IMR-90 (cell line): ENCODE data around the gene MCUR1. TPM values are rescaled to one million over a fixed set of nuclear protein-coding genes. Genes with fewer than 3 reads are reported as not detected.

Experiments
- ATAC-seq: fragments of 200-7000 bp; cut with Tn5 transposase; 2 replicates; pipeline ENCODE4 v1.9.1; 2020; ENCODE audit warnings: low read depth, mild to moderate bottlenecking, moderate library complexity
- BruUV-seq: library from RNA; stranded (reverse); fragments of 400-500 nt; replicated peaks from 2 replicates; lab custom pipeline; 2021; lab: Mats Ljungman, UMichigan
- CTCF ChIA-PET: fragments of 300-600 bp; formaldehyde crosslinking; extraction: SDS; loops from one replicate; lab custom pipeline; 2021; ENCODE audit warnings: antibody characterized with exemption; lab: Yijun Ruan, JAX
- POLR2A ChIA-PET: fragments of 300-600 bp; sonication (Branson Sonifier 250); formaldehyde crosslinking; loops from one replicate; lab custom pipeline; 2022; ENCODE audit warnings: antibody characterized with exemption; ENCODE audit not compliant: unreplicated experiment; lab: Charles Lee
- DNase-seq: peaks from one replicate; pipeline ENCODE4 v3.0.0; 2013
- H2AFZ ChIP-seq: replicated peaks from 2 replicates; pipeline ENCODE3; 2013; ENCODE audit warnings: low read length, mild to moderate bottlenecking; ENCODE audit not compliant: poor library complexity
- H2AK5ac ChIP-seq: 2 replicates; pipeline ENCODE4 v1.6.1; 2013; ENCODE audit warnings: low read depth, low read length, inconsistent platforms
- H2AK9ac ChIP-seq: replicated peaks from 2 replicates; pipeline ENCODE3; 2013; ENCODE audit warnings: mild to moderate bottlenecking, low read depth, low read length, moderate library complexity; ENCODE audit not compliant: poor library complexity
- H2BK120ac ChIP-seq: 2 replicates; pipeline ENCODE4 v1.6.1; 2013; ENCODE audit warnings: low read depth, low read length, inconsistent platforms
- H2BK15ac ChIP-seq: 3 replicates; pipeline ENCODE4 v1.6.1; 2013; ENCODE audit warnings: low read depth, low read length, inconsistent platforms
- H2BK20ac ChIP-seq: 2 replicates; pipeline ENCODE4 v1.6.1; 2013; ENCODE audit warnings: low read depth, mild to moderate bottlenecking, inconsistent platforms, low read length, moderate library complexity
- H2BK5ac ChIP-seq: 2 replicates; pipeline ENCODE4 v1.6.1; 2013; ENCODE audit warnings: mild to moderate bottlenecking, low read depth, low read length, inconsistent platforms; ENCODE audit not compliant: poor library complexity, severe bottlenecking
- H3K14ac ChIP-seq: replicated peaks from 2 replicates; pipeline ENCODE4 v1.6.1; 2013; ENCODE audit warnings: low read depth, low read length, inconsistent platforms
- H3K18ac ChIP-seq: 2 replicates; pipeline ENCODE4 v1.6.1; 2013; ENCODE audit warnings: low read depth, low read length, control low read depth
- H3K23ac ChIP-seq: 2 replicates; pipeline ENCODE4 v1.6.1; 2013; ENCODE audit warnings: low read depth, low read length, inconsistent platforms
- H3K27ac ChIP-seq: 2 replicates; pipeline ENCODE4 v1.5.1; 2013; ENCODE audit warnings: mild to moderate bottlenecking, control low read depth, low read length; ENCODE audit not compliant: insufficient read depth
- H3K27me3 ChIP-seq: 2 replicates; pipeline ENCODE4 v1.6.1; 2013; ENCODE audit warnings: low read length; ENCODE audit not compliant: control insufficient read depth, insufficient read depth
- H3K36me3 ChIP-seq: 2 replicates; pipeline ENCODE4 v1.6.1; 2013; ENCODE audit warnings: low read length, mixed read lengths; ENCODE audit not compliant: control insufficient read depth, insufficient read depth
- H3K4ac ChIP-seq: 2 replicates; pipeline ENCODE4 v1.6.1; 2013; ENCODE audit warnings: low read depth, low read length, inconsistent platforms
- H3K4me1 ChIP-seq: 2 replicates; pipeline ENCODE4 v1.6.1; 2013; ENCODE audit warnings: low read length, mixed read lengths; ENCODE audit not compliant: control insufficient read depth, insufficient read depth
- H3K4me2 ChIP-seq: 2 replicates; pipeline ENCODE4 v1.6.1; 2013; ENCODE audit warnings: low read depth, mild to moderate bottlenecking, control low read depth, low read length, moderate library complexity
- H3K4me3 ChIP-seq: 2 replicates; pipeline ENCODE4 v1.5.1; 2013; ENCODE audit warnings: low read depth, mild to moderate bottlenecking, control low read depth, low read length, moderate library complexity; ENCODE audit not compliant: insufficient read depth
- H3K56ac ChIP-seq: 2 replicates; pipeline ENCODE4 v1.6.1; 2013; ENCODE audit warnings: low read length, inconsistent platforms; ENCODE audit not compliant: insufficient read depth; ENCODE audit errors: extremely low read depth
- H3K79me1 ChIP-seq, 2 experiments: 2 replicates each; pipeline ENCODE4 v1.6.1; 2013; ENCODE audit warnings: low read length in 2 of 2, inconsistent platforms in 1 of 2, low read depth in 1 of 2
- H3K9ac ChIP-seq: 2 replicates; pipeline ENCODE4 v1.6.1; 2013; ENCODE audit warnings: low read depth, low read length, control low read depth
- H3K9me1 ChIP-seq: 2 replicates; pipeline ENCODE4 v1.6.1; 2013; ENCODE audit warnings: low read length, inconsistent platforms; ENCODE audit not compliant: insufficient read depth
- H3K9me3 ChIP-seq: 2 replicates; pipeline ENCODE4 v1.6.1; 2013; ENCODE audit warnings: low read length; ENCODE audit not compliant: control insufficient read depth, insufficient read depth
- H4K20me1 ChIP-seq: 2 replicates; pipeline ENCODE4 v1.6.1; 2013; ENCODE audit warnings: low read length, inconsistent platforms; ENCODE audit not compliant: insufficient read depth
- H4K5ac ChIP-seq: 2 replicates; pipeline ENCODE4 v1.6.1; 2013; ENCODE audit warnings: mild to moderate bottlenecking, low read depth, low read length, control low read depth
- H4K8ac ChIP-seq, 2 experiments: 2 replicates each; pipeline ENCODE4 v1.6.1; 2013; ENCODE audit warnings: low read depth in 2 of 2, low read length in 2 of 2, control low read depth in 1 of 2, inconsistent platforms in 1 of 2
- H4K91ac ChIP-seq: 2 replicates; pipeline ENCODE4 v1.6.1; 2013; ENCODE audit warnings: low read depth, low read length, inconsistent platforms; ENCODE audit not compliant: insufficient read depth
- BHLHE40 ChIP-seq: fragments of 150-350 bp; IDR thresholded peaks from 2 replicates; pipeline ENCODE4 v1.6.1; 2016; ENCODE audit warnings: mild to moderate bottlenecking, low read depth, low read length
- CEBPB ChIP-seq: IDR thresholded peaks from 2 replicates; pipeline ENCODE4 v1.6.1; 2012; ENCODE audit warnings: low read depth, low read length, improper control_type of control experiment
- CHD1 ChIP-seq: IDR thresholded peaks from 2 replicates; pipeline ENCODE4 v1.6.1; 2012; ENCODE audit warnings: low read depth, low read length, improper control_type of control experiment
- ELK1 ChIP-seq: fragments of 150-350 bp; IDR thresholded peaks from 2 replicates; pipeline ENCODE4 v1.6.1; 2016; ENCODE audit warnings: low read depth, mild to moderate bottlenecking, low read length, moderate library complexity, borderline replicate concordance
- FOS ChIP-seq: fragments of 150-350 bp; IDR thresholded peaks from 2 replicates; pipeline ENCODE4 v1.6.1; 2016; ENCODE audit warnings: low read depth, low read length
- MAZ ChIP-seq: IDR thresholded peaks from 2 replicates; pipeline ENCODE4 v1.6.1; 2012; ENCODE audit warnings: low read depth, mild to moderate bottlenecking, low read length, improper control_type of control experiment, moderate library complexity, borderline replicate concordance
- MXI1 ChIP-seq: IDR thresholded peaks from 2 replicates; pipeline ENCODE4 v1.6.1; 2012; ENCODE audit warnings: low read depth, mild to moderate bottlenecking, low read length, moderate library complexity, borderline replicate concordance
- NFE2L2 ChIP-seq: fragments of 150-350 bp; IDR thresholded peaks from 2 replicates; pipeline ENCODE4 v1.6.1; 2016; ENCODE audit warnings: low read depth, mild to moderate bottlenecking, low read length
- POLR2A ChIP-seq: IDR thresholded peaks from 2 replicates; pipeline ENCODE4 v1.6.1; 2012; ENCODE audit warnings: mild to moderate bottlenecking, low read depth, low read length
- RAD21 ChIP-seq: IDR thresholded peaks from 2 replicates; pipeline ENCODE4 v1.6.1; 2012; ENCODE audit warnings: low read length, improper control_type of control experiment
- RCOR1 ChIP-seq: IDR thresholded peaks from 2 replicates; pipeline ENCODE4 v1.6.1; 2012; ENCODE audit warnings: mild to moderate bottlenecking, low read length, improper control_type of control experiment; ENCODE audit not compliant: insufficient replicate concordance
- RFX5 ChIP-seq: IDR thresholded peaks from 2 replicates; pipeline ENCODE4 v1.8.0; 2012; ENCODE audit warnings: low read depth, mild to moderate bottlenecking, low read length, moderate library complexity
- WGBS, 2 experiments: methylation state at CpG; one replicate each; pipeline versions ENCODE4 v1.1.5 to v1.1.7; 2013; ENCODE audit warnings: missing lambda C conversion rate in 2 of 2; ENCODE audit not compliant: insufficient read length in 1 of 2; ENCODE audit errors: extremely low coverage in 2 of 2; 5-methylcytosine and 5-hydroxymethylcytosine counted together
- dilution Hi-C: fragments of 300-500 bp; cut with HindIII; formaldehyde crosslinking; loops from one replicate; pipeline ENCODE4 v1.14.3; 2018; ENCODE audit warnings: low sequenced_read_pairs; ENCODE audit not compliant: unreplicated experiment
- in situ Hi-C: fragments of 300-500 bp; cut with MboI; formaldehyde crosslinking; loops from 3 replicates; pipeline ENCODE4 v1.14.3; 2019; ENCODE audit warnings: low sequenced_read_pairs, inconsistent platforms, mixed read lengths
- intact Hi-C: fragments of 100-400 bp; cut with micrococcal nuclease; formaldehyde crosslinking; loops from 2 replicates; pipeline ENCODE4 v1.10.0; 2022
- polyA plus RNA-seq, 3 experiments: library from polyadenylated mRNA; depleted of rRNA; stranded (reverse); fragments of >200 nt; gene quantifications; 2 replicates each; pipeline ENCODE4 v1.2.3, GENCODE V29; 2012; ENCODE audit warnings: low replicate concordance in 1 of 3
- total RNA-seq: library from RNA; depleted of rRNA; stranded (reverse); fragments of >200 nt; gene quantifications from 2 replicates; pipeline ENCODE4 v1.2.3, GENCODE V29; 2012

MCUR1 gene
- total and polyA plus RNA-seq, 2 of the 4 experiments (the other 2 are of a cell fraction) = 4.1 to 6.5 TPM

- no peak overlapping the region for H2AK5ac ChIP-seq
- peaks cover 1% of the 10 kb centered on the region; the same call in 1 of the 2 replicates for H3K9me3 ChIP-seq
- TF ChIP-seq FOS (no peak), RAD21 (no peak), CHD1 (no peak), CEBPB (no peak), NFE2L2 (no peak), ELK1 (no peak), MAZ (no peak), MXI1 (no peak), BHLHE40 (no peak), RCOR1 (no peak), POLR2A (no peak), RFX5 (no peak)
- 93% methylated on average over 3 of the region's 34 CpGs; no CpG with 5 or more reads in 1 of the 2 experiments for WGBS, 2 experiments
- H3K4me3 ChIP-seq = no peak overlapping the region
- no peak overlapping the region for H3K9ac ChIP-seq
- in situ Hi-C loops = no loop called here
- H3K4ac ChIP-seq = no peak overlapping the region
- H3K36me3 ChIP-seq = no peaks in the 10 kb centered on the region
- dilution Hi-C loops = no loop called here
- H3K27me3 ChIP-seq = peaks cover 14% of the 10 kb centered on the region
- DNase-seq (no peak), ATAC-seq (no peak)
- no peak overlapping the region for H3K56ac ChIP-seq
- ChIA-PET CTCF (no interaction called here), POLR2A (no interaction called here)
- H3K27ac ChIP-seq = no peak overlapping the region
- H3K4me1 ChIP-seq = no peaks in the 10 kb centered on the region; the same call in 1 of the 2 replicates
- H4K20me1 ChIP-seq = no peaks in the 10 kb centered on the region
- intact Hi-C loops = no loop called here
- H3K18ac ChIP-seq = no peak overlapping the region
- H2BK5ac ChIP-seq = no peak overlapping the region
- H4K8ac ChIP-seq = no peak overlapping the region
- H2AFZ ChIP-seq = no peak overlapping the region
- H3K9me1 ChIP-seq = no peaks in the 10 kb centered on the region
- no peak overlapping the region for H4K5ac ChIP-seq
- no peak overlapping the region for H4K91ac ChIP-seq
- no peak overlapping the region for H2BK120ac ChIP-seq
- H3K79me1 ChIP-seq = no peaks in the 10 kb centered on the region
- no peak overlapping the region for H3K4me2 ChIP-seq
- H2BK15ac ChIP-seq = no peak overlapping the region
- no peak overlapping the region for H3K23ac ChIP-seq
- no peak overlapping the region for H2BK20ac ChIP-seq
- H2AK9ac ChIP-seq = no peak overlapping the region
- BruUV-seq = no TSS peak
- H3K14ac ChIP-seq = no peak overlapping the region
Measured at GRCh38 chr6:13854716-13855250, 40.4 kb upstream of the MCUR1 start.
